ENCODE data around the gene TCF7L1.

DNA sequence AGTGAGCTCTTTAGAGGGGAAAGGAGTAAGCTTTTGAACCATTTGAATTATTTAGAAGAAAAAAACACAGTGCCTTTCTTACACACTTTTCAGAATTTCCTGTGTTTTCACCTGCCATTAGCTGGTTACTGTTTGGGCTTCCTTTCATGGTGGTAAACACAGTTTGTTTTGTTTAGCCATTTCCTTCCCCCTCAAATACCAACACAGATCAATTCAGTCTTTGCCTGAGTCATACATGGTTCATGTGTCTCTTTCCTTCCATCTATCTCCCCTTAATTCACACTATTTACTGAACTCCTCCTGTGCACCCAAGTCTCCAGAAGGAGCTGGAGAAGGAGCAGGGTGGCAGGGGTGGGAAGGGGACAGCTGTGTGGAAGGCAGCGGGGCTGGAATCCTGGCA is 45.0 kb downstream of the TCF7L1 start:
- TF ChIP-seq, protein P1, sequence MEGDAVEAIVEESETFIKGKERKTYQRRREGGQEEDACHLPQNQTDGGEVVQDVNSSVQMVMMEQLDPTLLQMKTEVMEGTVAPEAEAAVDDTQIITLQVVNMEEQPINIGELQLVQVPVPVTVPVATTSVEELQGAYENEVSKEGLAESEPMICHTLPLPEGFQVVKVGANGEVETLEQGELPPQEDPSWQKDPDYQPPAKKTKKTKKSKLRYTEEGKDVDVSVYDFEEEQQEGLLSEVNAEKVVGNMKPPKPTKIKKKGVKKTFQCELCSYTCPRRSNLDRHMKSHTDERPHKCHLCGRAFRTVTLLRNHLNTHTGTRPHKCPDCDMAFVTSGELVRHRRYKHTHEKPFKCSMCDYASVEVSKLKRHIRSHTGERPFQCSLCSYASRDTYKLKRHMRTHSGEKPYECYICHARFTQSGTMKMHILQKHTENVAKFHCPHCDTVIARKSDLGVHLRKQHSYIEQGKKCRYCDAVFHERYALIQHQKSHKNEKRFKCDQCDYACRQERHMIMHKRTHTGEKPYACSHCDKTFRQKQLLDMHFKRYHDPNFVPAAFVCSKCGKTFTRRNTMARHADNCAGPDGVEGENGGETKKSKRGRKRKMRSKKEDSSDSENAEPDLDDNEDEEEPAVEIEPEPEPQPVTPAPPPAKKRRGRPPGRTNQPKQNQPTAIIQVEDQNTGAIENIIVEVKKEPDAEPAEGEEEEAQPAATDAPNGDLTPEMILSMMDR (IDR thresholded peaks at IDR 0.05), result no peak
- no peak for TF ChIP-seq POLR2A (IDR thresholded peaks at IDR 0.05)

All from suprapubic skin (tissue), 3 donors.